SK-N-SH (cell line): ENCODE data around the gene PLXNA4.

Experiments
- EZH2phosphoT487 ChIP-seq: fragments of 200-600 bp; sonication (generic); IDR thresholded peaks from 2 replicates; pipeline ENCODE4 v1.6.1; 2017; ENCODE audit warnings: low read depth, mixed run types, mild to moderate bottlenecking, antibody characterized with exemption, moderate library complexity, borderline replicate concordance
- MXI1 ChIP-seq: IDR thresholded peaks from 2 replicates; pipeline ENCODE4 v1.6.1; 2012; ENCODE audit warnings: mild to moderate bottlenecking, low read depth, low read length, improper control_type of control experiment
- NRF1 ChIP-seq: IDR thresholded peaks from 2 replicates; pipeline ENCODE4 v1.6.1; 2012; ENCODE audit warnings: low read depth, mild to moderate bottlenecking, low read length
- POLR2AphosphoS5 ChIP-seq: IDR thresholded peaks from 2 replicates; pipeline ENCODE4 v1.6.1; 2012; ENCODE audit warnings: low read depth, low read length
- RAD21 ChIP-seq: IDR thresholded peaks from 2 replicates; pipeline ENCODE4 v1.6.1; 2012; ENCODE audit warnings: mild to moderate bottlenecking, low read length
- TF ChIP-seq, protein P1 (sequence below): fragments of 200-600 bp; sonication (generic); IDR thresholded peaks from 2 replicates; pipeline ENCODE4 v1.6.1; 2017; ENCODE audit warnings: antibody characterized with exemption, mild to moderate bottlenecking, moderate library complexity

DNA sequence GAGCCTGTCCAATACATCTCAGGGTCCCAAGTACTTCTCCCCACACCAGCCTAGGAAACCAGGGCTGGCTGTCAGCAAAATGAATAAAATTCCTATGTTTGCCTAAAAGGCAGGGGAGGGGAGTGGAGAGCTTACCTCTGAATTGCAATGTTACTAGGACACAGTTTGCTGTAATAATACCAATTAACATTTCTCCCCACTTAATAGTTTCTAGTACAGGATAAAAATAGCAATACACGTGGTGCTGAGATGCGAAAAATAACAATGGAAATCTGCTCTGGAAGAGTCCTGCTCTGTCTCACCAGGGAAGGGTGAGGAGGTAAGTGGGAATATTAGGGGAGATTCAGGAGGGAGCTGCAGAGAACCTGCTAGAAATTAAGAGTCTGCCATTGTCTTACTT, 112.3 kb downstream of the PLXNA4 start:
- TF ChIP-seq MXI1 = no peak
- TF ChIP-seq, protein P1, sequence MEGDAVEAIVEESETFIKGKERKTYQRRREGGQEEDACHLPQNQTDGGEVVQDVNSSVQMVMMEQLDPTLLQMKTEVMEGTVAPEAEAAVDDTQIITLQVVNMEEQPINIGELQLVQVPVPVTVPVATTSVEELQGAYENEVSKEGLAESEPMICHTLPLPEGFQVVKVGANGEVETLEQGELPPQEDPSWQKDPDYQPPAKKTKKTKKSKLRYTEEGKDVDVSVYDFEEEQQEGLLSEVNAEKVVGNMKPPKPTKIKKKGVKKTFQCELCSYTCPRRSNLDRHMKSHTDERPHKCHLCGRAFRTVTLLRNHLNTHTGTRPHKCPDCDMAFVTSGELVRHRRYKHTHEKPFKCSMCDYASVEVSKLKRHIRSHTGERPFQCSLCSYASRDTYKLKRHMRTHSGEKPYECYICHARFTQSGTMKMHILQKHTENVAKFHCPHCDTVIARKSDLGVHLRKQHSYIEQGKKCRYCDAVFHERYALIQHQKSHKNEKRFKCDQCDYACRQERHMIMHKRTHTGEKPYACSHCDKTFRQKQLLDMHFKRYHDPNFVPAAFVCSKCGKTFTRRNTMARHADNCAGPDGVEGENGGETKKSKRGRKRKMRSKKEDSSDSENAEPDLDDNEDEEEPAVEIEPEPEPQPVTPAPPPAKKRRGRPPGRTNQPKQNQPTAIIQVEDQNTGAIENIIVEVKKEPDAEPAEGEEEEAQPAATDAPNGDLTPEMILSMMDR = no peak
- no peak for TF ChIP-seq NRF1
- TF ChIP-seq POLR2AphosphoS5 = no peak
- TF ChIP-seq RAD21 = no peak
- TF ChIP-seq EZH2phosphoT487 = no peak
